Body of pancreas (tissue), 4 donors: ENCODE data around the gene SPACA6. TPM values are rescaled to one million over a fixed set of nuclear protein-coding genes. Genes with fewer than 3 reads are reported as not detected.

ENCODE experiments used
- ATAC-seq: fragments of 150-250 bp; one replicate; pipeline ENCODE4 v1.9.1; 2016
- DNase-seq, 4 donors: peaks; one replicate each; pipeline ENCODE4 v3.0.0-alpha.2; 2019
- H3K27ac ChIP-seq, 4 donors: fragments of 200-600 bp; sonication (generic); 1 replicate in 3 of 4; 2 replicates in 1 of 4; pipeline versions ENCODE4 v1.5.1 to v1.6.1; 2016 to 2019; ENCODE audit warnings: mild to moderate bottlenecking in 1 of 4, mixed read lengths in 1 of 4, moderate library complexity in 1 of 4
- H3K27me3 ChIP-seq, 2 donors: fragments of 200-600 bp; sonication (generic); one replicate each; pipeline ENCODE4 v1.6.0; 2016; ENCODE audit warnings: mild to moderate bottlenecking in 1 of 2
- H3K36me3 ChIP-seq, 2 donors: fragments of 200-600 bp; sonication (generic); replicated peaks in 1 of 2; 2 replicates each; pipeline ENCODE4 v1.5.1; 2016; ENCODE audit warnings: low read depth in 2 of 2; ENCODE audit not compliant: insufficient read depth in 1 of 2
- H3K4me1 ChIP-seq: fragments of 200-600 bp; sonication (generic); one replicate; pipeline ENCODE4 v1.6.0; 2016
- H3K4me3 ChIP-seq, 2 donors: fragments of 200-600 bp; sonication (generic); 1 replicate in 1 of 2; 2 replicates in 1 of 2; pipeline ENCODE4 v1.5.1; 2016 to 2019
- H3K9me3 ChIP-seq, 3 donors: fragments of 200-600 bp; sonication (generic); 1 replicate in 2 of 3; 2 replicates in 1 of 3; pipeline ENCODE4 v1.5.1; 2016
- CTCF ChIP-seq, 7 experiments: fragments of 450-650 bp in 4 of 7; fragments of 200-600 bp in 3 of 7; sonication (generic) in 3 of 7; IDR thresholded peaks; one replicate each; pipeline ENCODE4 v1.5.1; 2016 to 2019; ENCODE audit warnings: antibody characterized with exemption in 7 of 7
- POLR2A ChIP-seq, 3 donors: fragments of 450-650 bp; IDR thresholded peaks; one replicate each; pipeline ENCODE4 v1.6.1; 2016; ENCODE audit warnings: antibody characterized with exemption in 3 of 3, mild to moderate bottlenecking in 2 of 3
- WGBS, 2 donors: methylation state at CpG; one replicate each; pipeline ENCODE4 v1.1.5; 2017; 5-methylcytosine and 5-hydroxymethylcytosine counted together
- intact Hi-C: fragments of 100-400 bp; cut with DNase I; formaldehyde crosslinking; loops from one replicate; pipeline ENCODE4 v1.15.1; 2023
- total RNA-seq, 2 donors: library from RNA; depleted of rRNA; stranded (reverse); fragments of >200 nt; gene quantifications; one replicate each; pipeline ENCODE4 v1.1.0, GENCODE V29; 2016

Gene SPACA6
- total RNA-seq, 2 donors from 2014 or later = 7.9 to 16.3 TPM

GRCh38 chr19:51742789-51743188 lies 49.7 kb downstream of the SPACA6 start:
- Histone ChIP-seq H3K4me1 (no peaks in the 10 kb centered on the region), H3K27me3 (no peaks in the 10 kb centered on the region), H3K36me3 (no peaks in the 10 kb centered on the region), H3K27ac (no peak overlapping the region), H3K9me3 (no peaks in the 10 kb centered on the region), H3K4me3 (no peak overlapping the region)
- intact Hi-C loops = no loop called here
- ATAC-seq (no peak), DNase-seq (no peak)
- WGBS, 2 donors = 40 to 54% methylated on average over 6 of the region's 6 CpGs
- TF ChIP-seq POLR2A (IDR thresholded peaks at IDR 0.05) = no peak
- TF ChIP-seq CTCF (IDR thresholded peaks at IDR 0.05) = no peak

DNA sequence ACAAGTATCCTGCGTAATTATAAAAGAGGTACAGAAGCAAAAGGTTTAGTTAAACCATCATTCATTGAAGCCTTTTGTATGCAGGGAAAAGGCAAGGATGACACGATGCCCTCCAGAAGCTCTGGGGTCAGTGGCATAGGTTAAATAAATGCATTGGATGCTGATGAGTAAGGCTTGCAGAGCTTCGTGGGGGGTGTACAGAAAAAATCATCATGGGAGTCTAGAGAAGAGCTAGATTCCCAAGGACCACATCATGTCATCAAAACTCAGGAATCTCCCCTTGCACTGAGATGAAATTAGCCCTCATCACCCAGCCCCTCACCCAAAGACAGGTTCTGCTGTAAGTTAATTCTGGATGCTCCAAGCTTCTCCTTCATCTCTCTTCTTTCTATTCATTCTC lies 50.3 kb downstream of the SPACA6 start:
- no peak for TF ChIP-seq CTCF (IDR thresholded peaks at IDR 0.05)
- no peak for TF ChIP-seq POLR2A (IDR thresholded peaks at IDR 0.05)
- H3K36me3 ChIP-seq = no peaks in the 10 kb centered on the region
- no peaks in the 10 kb centered on the region for H3K9me3 ChIP-seq
- DNase-seq (no peak), ATAC-seq (no peak)
- no peaks in the 10 kb centered on the region for H3K4me1 ChIP-seq
- intact Hi-C loops = no loop called here
- WGBS, 2 donors = 59 to 61% methylated on average over 3 of the region's 3 CpGs
- no peaks in the 10 kb centered on the region for H3K27me3 ChIP-seq
- H3K4me3 ChIP-seq = no peak overlapping the region
- no peak overlapping the region for H3K27ac ChIP-seq

GRCh38 chr19:51746731-51747130 lies 53.6 kb downstream of the SPACA6 start:
- intact Hi-C loops = no loop called here
- no peaks in the 10 kb centered on the region for H3K9me3 ChIP-seq
- 39 to 43% methylated on average over 7 of the region's 7 CpGs for WGBS, 2 donors
- no peak overlapping the region for H3K4me3 ChIP-seq
- H3K36me3 ChIP-seq = no peaks in the 10 kb centered on the region
- H3K27ac ChIP-seq = no peak overlapping the region
- ATAC-seq (no peak), DNase-seq (no peak)
- H3K4me1 ChIP-seq = no peaks in the 10 kb centered on the region
- H3K27me3 ChIP-seq = no peaks in the 10 kb centered on the region
- TF ChIP-seq CTCF (IDR thresholded peaks at IDR 0.05) (no peak), POLR2A (IDR thresholded peaks at IDR 0.05) (no peak)

DNA sequence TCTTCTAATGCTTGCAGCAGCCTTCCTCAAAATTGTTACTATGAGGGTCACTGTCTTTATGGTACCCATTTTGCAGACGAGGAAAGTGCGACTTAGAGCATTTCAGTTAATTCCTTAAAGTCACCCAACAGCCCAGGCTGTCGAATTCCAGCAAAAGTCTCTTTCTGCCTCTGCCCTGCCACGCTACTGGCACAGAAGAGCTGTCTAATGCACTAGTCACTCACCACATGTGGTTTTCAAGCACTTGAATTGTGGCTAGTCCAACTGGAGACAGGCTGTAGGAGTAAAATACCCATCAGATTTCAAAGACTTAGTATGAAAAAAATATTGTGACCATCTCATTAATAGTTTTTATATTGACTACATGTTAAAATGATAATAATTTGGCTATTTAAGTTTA lies 56.8 kb downstream of the SPACA6 start:
- H3K9me3 ChIP-seq = no peaks in the 10 kb centered on the region
- intact Hi-C loops = no loop called here
- ATAC-seq (no peak), DNase-seq (no peak)
- no peaks in the 10 kb centered on the region for H3K4me1 ChIP-seq
- no peaks in the 10 kb centered on the region for H3K36me3 ChIP-seq
- H3K27me3 ChIP-seq = no peaks in the 10 kb centered on the region
- TF ChIP-seq CTCF (IDR thresholded peaks at IDR 0.05) (no peak), POLR2A (IDR thresholded peaks at IDR 0.05) (no peak)
- no peak overlapping the region for H3K4me3 ChIP-seq
- no peak overlapping the region for H3K27ac ChIP-seq
- 47 to 53% methylated on average over 4 of the region's 4 CpGs for WGBS, 2 donors

- H3K27ac ChIP-seq = peak overlapping the region in 1 of 4 donors; percentile 57
- intact Hi-C loops = no loop called here
- no peak overlapping the region for H3K4me3 ChIP-seq
- H3K27me3 ChIP-seq = no peaks in the 10 kb centered on the region
- no peaks in the 10 kb centered on the region for H3K4me1 ChIP-seq
- no peak for ATAC-seq
- TF ChIP-seq POLR2A (IDR thresholded peaks at IDR 0.05) (no peak), CTCF (IDR thresholded peaks at IDR 0.05) (no peak)
- no peaks in the 10 kb centered on the region for H3K36me3 ChIP-seq
- no peak for DNase-seq
- 56 to 61% methylated on average over 7 of the region's 7 CpGs for WGBS, 2 donors
- no peaks in the 10 kb centered on the region for H3K9me3 ChIP-seq
Observed at GRCh38 chr19:51750400-51751094, 57.4 kb downstream of the SPACA6 start.
